C4-2B (cell line): ENCODE measurements around the gene RBMS3.

Experiments
- ZFX ChIP-seq: fragments of 450-650 bp; IDR thresholded peaks from 2 replicates; pipeline ENCODE4 v1.6.1; 2017
- TF ChIP-seq, protein P1 (sequence below): fragments of 450-650 bp; conservative IDR thresholded peaks from 2 replicates; pipeline ENCODE4 v1.5.1; 2017; ENCODE audit warnings: mild to moderate bottlenecking

DNA sequence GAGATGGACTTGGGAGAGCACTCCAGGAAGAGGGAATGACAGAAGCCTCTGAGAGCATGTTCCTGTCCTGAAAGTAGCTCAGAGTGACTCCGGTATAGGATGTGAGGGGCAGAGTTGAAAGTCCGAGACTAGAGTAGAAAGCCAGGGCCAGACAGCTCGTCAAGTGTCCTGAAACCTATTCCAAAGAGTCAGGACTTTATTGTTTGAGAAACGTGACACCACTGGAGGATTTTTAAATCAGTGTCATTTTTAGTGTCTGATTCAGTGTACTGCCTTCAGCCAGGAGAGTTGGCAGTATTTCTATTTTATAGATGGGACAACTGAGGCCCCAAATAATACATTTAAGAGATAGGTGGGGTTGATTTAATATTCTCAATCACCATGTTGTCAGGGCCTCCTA, 1.6 kb upstream of the RBMS3 start:
- TF ChIP-seq, protein P1, sequence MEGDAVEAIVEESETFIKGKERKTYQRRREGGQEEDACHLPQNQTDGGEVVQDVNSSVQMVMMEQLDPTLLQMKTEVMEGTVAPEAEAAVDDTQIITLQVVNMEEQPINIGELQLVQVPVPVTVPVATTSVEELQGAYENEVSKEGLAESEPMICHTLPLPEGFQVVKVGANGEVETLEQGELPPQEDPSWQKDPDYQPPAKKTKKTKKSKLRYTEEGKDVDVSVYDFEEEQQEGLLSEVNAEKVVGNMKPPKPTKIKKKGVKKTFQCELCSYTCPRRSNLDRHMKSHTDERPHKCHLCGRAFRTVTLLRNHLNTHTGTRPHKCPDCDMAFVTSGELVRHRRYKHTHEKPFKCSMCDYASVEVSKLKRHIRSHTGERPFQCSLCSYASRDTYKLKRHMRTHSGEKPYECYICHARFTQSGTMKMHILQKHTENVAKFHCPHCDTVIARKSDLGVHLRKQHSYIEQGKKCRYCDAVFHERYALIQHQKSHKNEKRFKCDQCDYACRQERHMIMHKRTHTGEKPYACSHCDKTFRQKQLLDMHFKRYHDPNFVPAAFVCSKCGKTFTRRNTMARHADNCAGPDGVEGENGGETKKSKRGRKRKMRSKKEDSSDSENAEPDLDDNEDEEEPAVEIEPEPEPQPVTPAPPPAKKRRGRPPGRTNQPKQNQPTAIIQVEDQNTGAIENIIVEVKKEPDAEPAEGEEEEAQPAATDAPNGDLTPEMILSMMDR: no peak
- TF ChIP-seq ZFX: no peak
